ENCODE data around the gene MED27. TPM values are rescaled to one million over a fixed set of nuclear protein-coding genes. Genes with fewer than 3 reads are reported as not detected.

MED27 gene
- total and polyA plus RNA-seq, 2 experiments from 2014 or later = 17.2 to 32.1 TPM

GRCh38 chr9:131864531-131864930 lies 215.1 kb downstream of the MED27 start:
- WGBS (ENCODE audit: low lambda C conversion rate, missing lambda C conversion rate) = 96% methylated on average over 14 of the region's 14 CpGs
- Histone ChIP-seq H3K4me3 (no peak overlapping the region), H2AFZ (no peak overlapping the region), H3K79me2 (no peaks in the 10 kb centered on the region), H3K9me2 (replicated peaks; ENCODE audit: insufficient read depth) (no peaks in the 10 kb centered on the region), H3K27ac (no peak overlapping the region), H3K27me3 (no peaks in the 10 kb centered on the region), H3K4me2 (no peak overlapping the region), H3K4me1 (ENCODE audit: insufficient read depth) (no peaks in the 10 kb centered on the region), H3K36me3 (replicated peaks; ENCODE audit: insufficient read depth, low read depth) (no peaks in the 10 kb centered on the region), H4K20me1 (ENCODE audit: insufficient read depth, poor library complexity, severe bottlenecking) (no peaks in the 10 kb centered on the region), H3K9me3 (ENCODE audit: low read depth) (no peaks in the 10 kb centered on the region)
- TF ChIP-seq CTCF (IDR thresholded peaks at IDR 0.05; ENCODE audit: poor library complexity) = no peak
- no peak for TF ChIP-seq EZH2phosphoT487 (IDR thresholded peaks at IDR 0.05; ENCODE audit: low read depth, severe bottlenecking, unreplicated experiment)
- TF ChIP-seq EZH2 (IDR thresholded peaks at IDR 0.05; ENCODE audit: borderline replicate concordance) = no peak
- no peak for DNase-seq (ENCODE audit: low spot score)

GRCh38 chr9:131863306-131863896 lies 216.3 kb downstream of the MED27 start:
- H3K27me3 ChIP-seq = no peaks in the 10 kb centered on the region
- H4K20me1 ChIP-seq (ENCODE audit: insufficient read depth, poor library complexity, severe bottlenecking) = no peaks in the 10 kb centered on the region
- DNase-seq (ENCODE audit: low spot score) = no peak
- no peak overlapping the region for H3K27ac ChIP-seq
- H3K4me1 ChIP-seq (ENCODE audit: insufficient read depth) = no peaks in the 10 kb centered on the region
- H3K9me2 ChIP-seq (replicated peaks; ENCODE audit: insufficient read depth) = no peaks in the 10 kb centered on the region
- no peaks in the 10 kb centered on the region for H3K79me2 ChIP-seq
- TF ChIP-seq EZH2 (IDR thresholded peaks at IDR 0.05; ENCODE audit: borderline replicate concordance) = no peak
- TF ChIP-seq CTCF (IDR thresholded peaks at IDR 0.05; ENCODE audit: poor library complexity) = no peak
- TF ChIP-seq EZH2phosphoT487 (IDR thresholded peaks at IDR 0.05; ENCODE audit: low read depth, severe bottlenecking, unreplicated experiment) = no peak
- 78% methylated on average over 16 of the region's 16 CpGs for WGBS (ENCODE audit: low lambda C conversion rate, missing lambda C conversion rate)
- no peaks in the 10 kb centered on the region for H3K36me3 ChIP-seq (replicated peaks; ENCODE audit: insufficient read depth, low read depth)
- H3K4me2 ChIP-seq = no peak overlapping the region
- no peak overlapping the region for H2AFZ ChIP-seq
- no peak overlapping the region for H3K4me3 ChIP-seq
- H3K9me3 ChIP-seq (ENCODE audit: low read depth) = no peaks in the 10 kb centered on the region

- Histone ChIP-seq H3K9me3 (ENCODE audit: low read depth) (no peaks in the 10 kb centered on the region), H3K4me2 (no peak overlapping the region), H2AFZ (no peak overlapping the region), H3K9me2 (replicated peaks; ENCODE audit: insufficient read depth) (no peaks in the 10 kb centered on the region), H3K27me3 (no peaks in the 10 kb centered on the region), H3K27ac (no peak overlapping the region), H3K4me1 (ENCODE audit: insufficient read depth) (no peaks in the 10 kb centered on the region), H4K20me1 (ENCODE audit: insufficient read depth, poor library complexity, severe bottlenecking) (no peaks in the 10 kb centered on the region), H3K79me2 (no peaks in the 10 kb centered on the region), H3K36me3 (replicated peaks; ENCODE audit: insufficient read depth, low read depth) (no peaks in the 10 kb centered on the region), H3K4me3 (no peak overlapping the region)
- 92% methylated on average over 18 of the region's 18 CpGs for WGBS (ENCODE audit: low lambda C conversion rate, missing lambda C conversion rate)
- TF ChIP-seq CTCF (IDR thresholded peaks at IDR 0.05; ENCODE audit: poor library complexity) (no peak), EZH2phosphoT487 (IDR thresholded peaks at IDR 0.05; ENCODE audit: low read depth, severe bottlenecking, unreplicated experiment) (no peak), EZH2 (IDR thresholded peaks at IDR 0.05; ENCODE audit: borderline replicate concordance) (no peak)
- DNase-seq (ENCODE audit: low spot score) = no peak
Observed at GRCh38 chr9:131862261-131862660, 217.4 kb downstream of the MED27 start.

Data from hepatocyte (in vitro differentiated cells).